K562 (cell line): ENCODE measurements around the gene RAMP2. TPM values are rescaled to one million over a fixed set of nuclear protein-coding genes. Genes with fewer than 3 reads are reported as not detected.

ENCODE experiments used
- ARHGAP35 ChIP-seq: fragments of 450-650 bp; IDR thresholded peaks from 2 replicates; pipeline ENCODE4 v1.6.1; 2018; ENCODE audit not compliant: partially characterized antibody
- HDAC2 ChIP-seq: fragments of 450-650 bp; IDR thresholded peaks from 2 replicates; pipeline ENCODE4 v1.6.1; 2016; ENCODE audit warnings: mild to moderate bottlenecking
- JUNB ChIP-seq: fragments of 450-650 bp; formaldehyde crosslinking; conservative IDR thresholded peaks from 2 replicates; pipeline ENCODE4 v1.4.0; 2020; ENCODE audit warnings: mild to moderate bottlenecking
- NFIC ChIP-seq: fragments of 450-650 bp; IDR thresholded peaks from 2 replicates; pipeline ENCODE4 v1.6.1; 2017; ENCODE audit warnings: mild to moderate bottlenecking, inconsistent platforms
- PTRF ChIP-seq: fragments of 450-650 bp; IDR thresholded peaks from 2 replicates; pipeline ENCODE4 v1.6.1; 2016; ENCODE audit warnings: mild to moderate bottlenecking, missing genetic modification characterization, missing compliant biosample characterization
- RFX1 ChIP-seq: fragments of 450-650 bp; IDR thresholded peaks from 2 replicates; pipeline ENCODE4 v1.6.1; 2016; ENCODE audit warnings: mild to moderate bottlenecking, moderate library complexity
- SAP30 ChIP-seq: fragments of 200-600 bp; sonication (generic); IDR thresholded peaks from 2 replicates; pipeline ENCODE4 v1.6.1; 2012; ENCODE audit warnings: borderline replicate concordance, low read depth, mild to moderate bottlenecking, moderate library complexity, low read length, control low read depth, inconsistent platforms; ENCODE audit not compliant: insufficient read depth, poor library complexity, severe bottlenecking
- SLC30A9 ChIP-seq: fragments of 250-450 bp; sonication (Bioruptor Pico); IDR thresholded peaks from 2 replicates; pipeline ENCODE4 v1.8.0; 2022; ENCODE audit warnings: mild to moderate bottlenecking, moderate library complexity
- SRF ChIP-seq, 2 experiments: fragments of 250-450, 450-650 bp in 1 of 2; sonication (Bioruptor Pico) in 1 of 2; sonication (generic) in 1 of 2; formaldehyde crosslinking; IDR thresholded peaks; 2 replicates each; pipeline versions ENCODE4 v1.5.0 to v1.5.1; 2020 to 2022; ENCODE audit warnings: mild to moderate bottlenecking in 1 of 2, missing genetic modification reagents in 1 of 2
- TCF7L2 ChIP-seq: fragments of 150-350 bp; IDR thresholded peaks from 2 replicates; pipeline ENCODE4 v1.6.1; 2016; ENCODE audit warnings: low read depth, mild to moderate bottlenecking, low read length, moderate library complexity
- ZFX ChIP-seq: sonication (generic); formaldehyde crosslinking; IDR thresholded peaks from 2 replicates; pipeline ENCODE4 v1.8.0; 2022; ENCODE audit warnings: mild to moderate bottlenecking, missing genetic modification reagents, moderate library complexity
- ZNF408 ChIP-seq: fragments of 250-450 bp; sonication (Bioruptor Pico); IDR thresholded peaks from 2 replicates; pipeline ENCODE4 v1.4.0; 2020; ENCODE audit warnings: low read depth, mild to moderate bottlenecking, moderate library complexity
- ZNF589 ChIP-seq: fragments of 200-800 bp; sonication (Bioruptor generic); IDR thresholded peaks from 2 replicates; pipeline ENCODE4 v1.6.1; 2016; ENCODE audit warnings: low read depth, missing genetic modification characterization, missing compliant biosample characterization
- polyA plus RNA-seq, 8 experiments: library from polyadenylated mRNA; depleted of rRNA in 4 of 8; stranded (reverse) in 5 of 8; unstranded in 3 of 8; fragments of >200 nt; fragmentation: Nextera tagmentation in 2 of 8; fragmentation: Illumina TruSeq in 1 of 8; extraction: Ambion mirVana in 2 of 8; extraction: Trizol in 1 of 8; gene quantifications; 2 replicates each; pipeline versions ENCODE4 v1.2.1 to v1.2.3, GENCODE V29; 2011 to 2014; ENCODE audit warnings: inconsistent platforms in 1 of 8, missing spikeins in 1 of 8
- total RNA-seq, 7 experiments: library from RNA; depleted of rRNA in 6 of 7; stranded (reverse); fragments of >200 nt in 6 of 7; fragmentation: Illumina TruSeq in 2 of 7; extraction: Trizol in 2 of 7; gene quantifications; 2 replicates each; pipeline versions ENCODE4 v1.2.1 to v1.2.3, GENCODE V29; 2011 to 2021; ENCODE audit warnings: low replicate concordance in 1 of 7
- TF ChIP-seq, protein P1 (sequence below), 2 experiments: fragments of 200-800 bp in 1 of 2; sonication (Bioruptor generic) in 1 of 2; sonication (generic) in 1 of 2; formaldehyde crosslinking in 1 of 2; IDR thresholded peaks in 1 of 2; conservative IDR thresholded peaks in 1 of 2; 2 replicates each; pipeline versions ENCODE4 v1.5.0 to v1.6.1; 2016 to 2020; ENCODE audit warnings: missing compliant biosample characterization in 1 of 2, missing genetic modification characterization in 1 of 2, missing genetic modification reagents in 1 of 2
- TF ChIP-seq, protein P2 (sequence below), 2 experiments: fragments of 450-650 bp; IDR thresholded peaks; 2 replicates each; pipeline ENCODE4 v1.6.1; 2016
- TF ChIP-seq, protein P3 (sequence below): fragments of 450-650 bp; IDR thresholded peaks from 2 replicates; pipeline ENCODE4 v1.7.1; 2018; ENCODE audit warnings: mild to moderate bottlenecking, low read depth; ENCODE audit not compliant: partially characterized antibody
- TF ChIP-seq, protein P4 (sequence below): fragments of 450-650 bp; IDR thresholded peaks from 2 replicates; pipeline ENCODE4 v1.7.0; 2016; ENCODE audit warnings: borderline replicate concordance
- TF ChIP-seq, protein P5 (sequence below): fragments of 250-450 bp; sonication (Bioruptor Pico); IDR thresholded peaks from 2 replicates; pipeline ENCODE4 v1.5.0; 2020; ENCODE audit warnings: mild to moderate bottlenecking

Gene RAMP2
- total and polyA plus RNA-seq, 9 of the 15 experiments (the other 6 are each of a cell fraction or from before 2014, with no cell fraction given), result not detected

DNA sequence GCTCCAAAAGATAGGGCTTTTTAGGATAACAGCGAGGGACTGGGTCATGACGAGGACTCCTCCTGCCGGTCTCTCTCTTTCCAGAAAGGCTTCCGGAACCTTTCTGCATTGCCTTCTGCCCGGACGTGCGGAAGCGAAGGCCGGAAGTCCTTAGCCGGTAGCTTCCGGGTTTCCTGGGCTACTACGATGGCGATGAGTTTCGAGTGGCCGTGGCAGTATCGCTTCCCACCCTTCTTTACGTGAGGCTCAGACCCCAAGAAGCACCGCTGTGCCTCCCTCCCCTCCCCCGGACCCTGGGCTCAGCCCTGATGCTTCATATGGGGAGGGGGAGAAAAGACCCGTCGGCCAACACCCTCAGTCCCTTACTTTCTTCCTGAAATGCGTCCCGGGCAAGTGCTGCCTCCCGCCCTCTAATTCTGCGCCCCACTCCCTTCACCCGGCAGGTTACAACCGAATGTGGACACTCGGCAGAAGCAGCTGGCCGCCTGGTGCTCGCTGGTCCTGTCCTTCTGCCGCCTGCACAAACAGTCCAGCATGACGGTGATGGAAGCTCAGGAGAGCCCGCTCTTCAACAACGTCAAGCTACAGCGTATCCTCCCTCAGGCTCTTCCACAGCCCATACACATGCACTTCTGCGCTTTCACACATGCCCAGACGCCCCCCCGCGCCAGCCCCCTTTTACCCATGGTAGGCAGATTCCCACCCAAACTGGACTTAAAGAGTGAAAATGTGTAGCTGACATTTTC, 12.4 kb downstream of the RAMP2 start, which contains the start of gene VPS25 (continued):
- TF ChIP-seq, protein P1, sequence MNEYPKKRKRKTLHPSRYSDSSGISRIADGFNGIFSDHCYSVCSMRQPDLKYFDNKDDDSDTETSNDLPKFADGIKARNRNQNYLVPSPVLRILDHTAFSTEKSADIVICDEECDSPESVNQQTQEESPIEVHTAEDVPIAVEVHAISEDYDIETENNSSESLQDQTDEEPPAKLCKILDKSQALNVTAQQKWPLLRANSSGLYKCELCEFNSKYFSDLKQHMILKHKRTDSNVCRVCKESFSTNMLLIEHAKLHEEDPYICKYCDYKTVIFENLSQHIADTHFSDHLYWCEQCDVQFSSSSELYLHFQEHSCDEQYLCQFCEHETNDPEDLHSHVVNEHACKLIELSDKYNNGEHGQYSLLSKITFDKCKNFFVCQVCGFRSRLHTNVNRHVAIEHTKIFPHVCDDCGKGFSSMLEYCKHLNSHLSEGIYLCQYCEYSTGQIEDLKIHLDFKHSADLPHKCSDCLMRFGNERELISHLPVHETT (CRISPR knock-in tag; conservative IDR thresholded peaks at IDR 0.05 in 1 of 2, IDR thresholded peaks at IDR 0.05 in 1 of 2), result no peak; a peak in 1 of 4 replicates
- TF ChIP-seq, protein P2, sequence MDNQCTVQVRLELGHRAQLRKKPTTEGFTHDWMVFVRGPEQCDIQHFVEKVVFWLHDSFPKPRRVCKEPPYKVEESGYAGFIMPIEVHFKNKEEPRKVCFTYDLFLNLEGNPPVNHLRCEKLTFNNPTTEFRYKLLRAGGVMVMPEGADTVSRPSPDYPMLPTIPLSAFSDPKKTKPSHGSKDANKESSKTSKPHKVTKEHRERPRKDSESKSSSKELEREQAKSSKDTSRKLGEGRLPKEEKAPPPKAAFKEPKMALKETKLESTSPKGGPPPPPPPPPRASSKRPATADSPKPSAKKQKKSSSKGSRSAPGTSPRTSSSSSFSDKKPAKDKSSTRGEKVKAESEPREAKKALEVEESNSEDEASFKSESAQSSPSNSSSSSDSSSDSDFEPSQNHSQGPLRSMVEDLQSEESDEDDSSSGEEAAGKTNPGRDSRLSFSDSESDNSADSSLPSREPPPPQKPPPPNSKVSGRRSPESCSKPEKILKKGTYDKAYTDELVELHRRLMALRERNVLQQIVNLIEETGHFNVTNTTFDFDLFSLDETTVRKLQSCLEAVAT (IDR thresholded peaks at IDR 0.05), result no peak
- TF ChIP-seq ZFX (peak; percentile 21; the same call in 1 of the 2 replicates), SAP30 (peak; percentile 58), JUNB (no peak), ZNF408 (no peak), PTRF (tag) (no peak), ZNF589 (CRISPR knock-in tag) (no peak), ARHGAP35 (no peak), TCF7L2 (no peak), HDAC2 (0 out of 2 replicates have a peak, but pooled peaks have one; percentile 39), SLC30A9 (CRISPR knock-in tag) (no peak), RFX1 (no peak), NFIC (peak; percentile 49), SRF (CRISPR knock-in tag; IDR thresholded peaks at IDR 0.05) (peak in 1 of 2 experiments; percentile 66; a peak in 1 of 4 replicates)
- TF ChIP-seq, protein P3, sequence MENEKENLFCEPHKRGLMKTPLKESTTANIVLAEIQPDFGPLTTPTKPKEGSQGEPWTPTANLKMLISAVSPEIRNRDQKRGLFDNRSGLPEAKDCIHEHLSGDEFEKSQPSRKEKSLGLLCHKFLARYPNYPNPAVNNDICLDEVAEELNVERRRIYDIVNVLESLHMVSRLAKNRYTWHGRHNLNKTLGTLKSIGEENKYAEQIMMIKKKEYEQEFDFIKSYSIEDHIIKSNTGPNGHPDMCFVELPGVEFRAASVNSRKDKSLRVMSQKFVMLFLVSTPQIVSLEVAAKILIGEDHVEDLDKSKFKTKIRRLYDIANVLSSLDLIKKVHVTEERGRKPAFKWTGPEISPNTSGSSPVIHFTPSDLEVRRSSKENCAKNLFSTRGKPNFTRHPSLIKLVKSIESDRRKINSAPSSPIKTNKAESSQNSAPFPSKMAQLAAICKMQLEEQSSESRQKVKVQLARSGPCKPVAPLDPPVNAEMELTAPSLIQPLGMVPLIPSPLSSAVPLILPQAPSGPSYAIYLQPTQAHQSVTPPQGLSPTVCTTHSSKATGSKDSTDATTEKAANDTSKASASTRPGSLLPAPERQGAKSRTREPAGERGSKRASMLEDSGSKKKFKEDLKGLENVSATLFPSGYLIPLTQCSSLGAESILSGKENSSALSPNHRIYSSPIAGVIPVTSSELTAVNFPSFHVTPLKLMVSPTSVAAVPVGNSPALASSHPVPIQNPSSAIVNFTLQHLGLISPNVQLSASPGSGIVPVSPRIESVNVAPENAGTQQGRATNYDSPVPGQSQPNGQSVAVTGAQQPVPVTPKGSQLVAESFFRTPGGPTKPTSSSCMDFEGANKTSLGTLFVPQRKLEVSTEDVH, result peak; percentile 96
- TF ChIP-seq, protein P4, sequence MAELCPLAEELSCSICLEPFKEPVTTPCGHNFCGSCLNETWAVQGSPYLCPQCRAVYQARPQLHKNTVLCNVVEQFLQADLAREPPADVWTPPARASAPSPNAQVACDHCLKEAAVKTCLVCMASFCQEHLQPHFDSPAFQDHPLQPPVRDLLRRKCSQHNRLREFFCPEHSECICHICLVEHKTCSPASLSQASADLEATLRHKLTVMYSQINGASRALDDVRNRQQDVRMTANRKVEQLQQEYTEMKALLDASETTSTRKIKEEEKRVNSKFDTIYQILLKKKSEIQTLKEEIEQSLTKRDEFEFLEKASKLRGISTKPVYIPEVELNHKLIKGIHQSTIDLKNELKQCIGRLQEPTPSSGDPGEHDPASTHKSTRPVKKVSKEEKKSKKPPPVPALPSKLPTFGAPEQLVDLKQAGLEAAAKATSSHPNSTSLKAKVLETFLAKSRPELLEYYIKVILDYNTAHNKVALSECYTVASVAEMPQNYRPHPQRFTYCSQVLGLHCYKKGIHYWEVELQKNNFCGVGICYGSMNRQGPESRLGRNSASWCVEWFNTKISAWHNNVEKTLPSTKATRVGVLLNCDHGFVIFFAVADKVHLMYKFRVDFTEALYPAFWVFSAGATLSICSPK, result no peak
- TF ChIP-seq, protein P5, sequence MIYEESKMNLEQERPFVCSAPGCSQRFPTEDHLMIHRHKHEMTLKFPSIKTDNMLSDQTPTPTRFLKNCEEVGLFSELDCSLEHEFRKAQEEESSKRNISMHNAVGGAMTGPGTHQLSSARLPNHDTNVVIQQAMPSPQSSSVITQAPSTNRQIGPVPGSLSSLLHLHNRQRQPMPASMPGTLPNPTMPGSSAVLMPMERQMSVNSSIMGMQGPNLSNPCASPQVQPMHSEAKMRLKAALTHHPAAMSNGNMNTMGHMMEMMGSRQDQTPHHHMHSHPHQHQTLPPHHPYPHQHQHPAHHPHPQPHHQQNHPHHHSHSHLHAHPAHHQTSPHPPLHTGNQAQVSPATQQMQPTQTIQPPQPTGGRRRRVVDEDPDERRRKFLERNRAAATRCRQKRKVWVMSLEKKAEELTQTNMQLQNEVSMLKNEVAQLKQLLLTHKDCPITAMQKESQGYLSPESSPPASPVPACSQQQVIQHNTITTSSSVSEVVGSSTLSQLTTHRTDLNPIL (CRISPR knock-in tag), result no peak
